Measurements from ENCODE around the gene HHIPL1.
"Not testable (repeated sequence)": the region's sequence is repeated elsewhere in the genome, so short reads cannot be mapped to it uniquely, and the experiment has no call there.

HHIPL1 gene

DNA sequence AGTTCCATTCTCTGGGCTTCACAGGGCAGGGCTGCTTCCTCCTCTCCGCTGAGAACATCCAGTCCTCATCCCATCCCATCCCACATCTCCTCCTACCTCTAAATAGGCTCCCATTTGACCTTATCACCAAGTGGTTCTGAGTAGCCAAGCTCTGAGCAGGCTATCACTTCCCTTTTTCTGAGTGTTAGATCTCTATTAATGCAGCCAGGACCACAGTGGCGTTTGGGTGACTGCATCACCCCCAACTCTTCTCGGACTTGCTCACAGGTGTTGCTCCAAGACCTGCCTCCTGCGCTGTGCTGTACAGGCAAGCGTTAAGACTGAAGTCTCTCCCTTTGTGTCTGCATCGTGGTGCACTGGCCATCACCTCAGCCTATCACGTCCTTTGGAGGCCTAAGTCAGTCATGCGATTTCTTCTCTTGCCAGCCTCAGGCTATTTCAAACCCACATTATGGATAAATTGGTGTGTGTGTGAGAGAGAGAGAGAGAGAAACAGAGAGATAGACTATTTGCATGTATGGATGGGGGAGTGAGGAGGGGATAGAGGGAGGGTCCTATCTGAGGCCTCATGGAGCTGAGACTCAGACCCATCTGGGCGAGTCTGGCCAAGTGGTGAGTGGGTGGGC, 12.4 kb upstream of the HHIPL1 start:
- DNase-seq (ENCODE audit: low spot score) = no peak
- TF ChIP-seq, protein P1, sequence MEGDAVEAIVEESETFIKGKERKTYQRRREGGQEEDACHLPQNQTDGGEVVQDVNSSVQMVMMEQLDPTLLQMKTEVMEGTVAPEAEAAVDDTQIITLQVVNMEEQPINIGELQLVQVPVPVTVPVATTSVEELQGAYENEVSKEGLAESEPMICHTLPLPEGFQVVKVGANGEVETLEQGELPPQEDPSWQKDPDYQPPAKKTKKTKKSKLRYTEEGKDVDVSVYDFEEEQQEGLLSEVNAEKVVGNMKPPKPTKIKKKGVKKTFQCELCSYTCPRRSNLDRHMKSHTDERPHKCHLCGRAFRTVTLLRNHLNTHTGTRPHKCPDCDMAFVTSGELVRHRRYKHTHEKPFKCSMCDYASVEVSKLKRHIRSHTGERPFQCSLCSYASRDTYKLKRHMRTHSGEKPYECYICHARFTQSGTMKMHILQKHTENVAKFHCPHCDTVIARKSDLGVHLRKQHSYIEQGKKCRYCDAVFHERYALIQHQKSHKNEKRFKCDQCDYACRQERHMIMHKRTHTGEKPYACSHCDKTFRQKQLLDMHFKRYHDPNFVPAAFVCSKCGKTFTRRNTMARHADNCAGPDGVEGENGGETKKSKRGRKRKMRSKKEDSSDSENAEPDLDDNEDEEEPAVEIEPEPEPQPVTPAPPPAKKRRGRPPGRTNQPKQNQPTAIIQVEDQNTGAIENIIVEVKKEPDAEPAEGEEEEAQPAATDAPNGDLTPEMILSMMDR (conservative IDR thresholded peaks at IDR 0.05; ENCODE audit: low read depth) = no peak
- H3K27ac ChIP-seq = no peak overlapping the region
- POLR2A ChIA-PET (ENCODE audit: low non-redundant PET) = no interaction called here
- CTCF ChIA-PET = no interaction called here

DNA sequence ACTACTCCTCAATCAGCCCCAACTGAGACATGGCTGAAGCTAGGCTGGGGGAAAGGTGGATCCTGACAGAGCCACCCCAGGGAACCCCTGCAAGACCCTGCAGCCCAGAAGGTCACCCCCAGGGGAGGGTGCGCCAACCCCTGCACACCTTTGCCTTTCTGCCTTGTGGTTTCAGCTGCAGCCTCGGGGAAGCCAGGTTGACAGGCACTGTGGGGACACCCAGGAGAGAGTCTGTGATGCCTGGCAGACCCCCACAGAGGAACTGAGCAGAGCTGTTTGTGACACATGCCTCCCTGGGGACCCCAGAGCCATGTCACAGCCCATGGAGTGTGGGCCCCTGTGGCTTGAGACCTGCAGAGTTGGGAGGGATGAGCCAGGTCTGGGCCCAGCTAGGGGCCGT, 11.8 kb upstream of the HHIPL1 start:
- H3K27ac ChIP-seq = no peak overlapping the region
- ChIA-PET CTCF (no interaction called here), POLR2A (ENCODE audit: low non-redundant PET) (no interaction called here)
- no peak for DNase-seq (ENCODE audit: low spot score)
- TF ChIP-seq, protein P1 (conservative IDR thresholded peaks at IDR 0.05; ENCODE audit: low read depth) = no peak

DNA sequence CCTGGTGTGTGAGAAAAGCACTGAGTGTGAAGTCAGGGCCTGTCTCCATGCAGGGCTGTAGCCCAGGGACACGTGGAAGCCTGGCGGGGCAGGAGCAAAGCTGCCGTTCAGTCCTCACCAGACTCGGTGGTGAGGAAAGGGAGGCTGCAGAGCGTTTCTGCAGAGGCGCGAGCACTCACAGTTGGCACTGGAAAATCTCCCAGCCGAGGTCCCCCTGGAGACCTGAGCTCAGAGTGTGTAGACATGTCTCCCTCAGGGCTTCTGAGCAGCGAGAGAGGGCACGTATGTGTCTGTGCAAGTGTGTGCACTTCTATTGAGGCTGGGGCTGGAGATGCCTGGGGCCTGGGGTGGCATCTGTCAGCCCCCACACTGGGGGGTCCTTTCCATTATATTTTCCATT, 11.0 kb upstream of the HHIPL1 start:
- TF ChIP-seq, protein P1 (conservative IDR thresholded peaks at IDR 0.05; ENCODE audit: low read depth) = no peak
- ChIA-PET CTCF (no interaction called here), POLR2A (ENCODE audit: low non-redundant PET) (no interaction called here)
- no peak for DNase-seq (ENCODE audit: low spot score)
- H3K27ac ChIP-seq = no peak overlapping the region

DNA sequence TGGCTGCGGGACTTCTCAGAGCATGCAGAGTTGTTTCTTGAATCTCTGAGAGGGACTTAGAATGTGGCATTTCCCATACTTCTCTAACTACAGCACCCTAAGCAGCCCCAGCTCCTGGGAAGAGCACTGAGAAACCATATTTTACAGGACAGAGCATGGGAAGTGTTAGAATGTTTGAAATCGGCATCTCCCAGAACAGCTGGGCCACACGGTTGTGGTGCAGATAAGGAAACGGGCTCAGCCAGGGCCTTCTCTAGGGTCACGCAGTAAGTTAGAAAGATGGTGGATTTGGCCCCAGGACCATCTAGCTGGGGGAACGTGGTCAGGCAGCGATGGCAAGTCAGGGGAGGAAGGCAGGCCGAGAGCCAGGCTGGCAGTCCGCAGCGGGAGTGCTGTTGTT, 10.5 kb upstream of the HHIPL1 start:
- no peak for DNase-seq (ENCODE audit: low spot score)
- no peak overlapping the region for H3K27ac ChIP-seq
- CTCF ChIA-PET = no interaction called here
- POLR2A ChIA-PET (ENCODE audit: low non-redundant PET) = no interaction called here
- TF ChIP-seq, protein P1 (conservative IDR thresholded peaks at IDR 0.05; ENCODE audit: low read depth) = no peak

DNA sequence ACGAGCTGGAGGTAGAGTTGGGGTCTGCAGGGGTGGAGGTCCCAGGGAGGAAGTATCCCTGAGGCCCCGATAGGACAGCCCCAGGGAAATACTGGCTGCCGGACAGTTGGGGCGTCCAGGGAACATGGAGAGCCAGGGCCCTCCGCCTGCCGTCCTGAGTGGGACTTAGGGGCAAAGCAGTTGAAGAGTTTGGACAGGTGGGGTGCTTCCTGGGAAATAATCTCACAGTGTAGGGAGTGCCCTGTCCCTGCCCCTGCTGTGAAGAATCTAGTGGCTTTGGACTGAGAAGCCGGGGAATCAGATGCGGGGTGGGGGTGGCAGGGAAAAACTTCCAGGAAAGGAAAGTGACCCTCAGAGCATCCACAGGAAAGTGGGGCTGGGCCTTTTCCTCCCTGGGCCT, 9.8 kb upstream of the HHIPL1 start:
- ChIA-PET CTCF (no interaction called here), POLR2A (ENCODE audit: low non-redundant PET) (no interaction called here)
- no peak overlapping the region for H3K27ac ChIP-seq
- DNase-seq (ENCODE audit: low spot score) = no peak
- TF ChIP-seq, protein P1 (conservative IDR thresholded peaks at IDR 0.05; ENCODE audit: low read depth) = no peak

DNA sequence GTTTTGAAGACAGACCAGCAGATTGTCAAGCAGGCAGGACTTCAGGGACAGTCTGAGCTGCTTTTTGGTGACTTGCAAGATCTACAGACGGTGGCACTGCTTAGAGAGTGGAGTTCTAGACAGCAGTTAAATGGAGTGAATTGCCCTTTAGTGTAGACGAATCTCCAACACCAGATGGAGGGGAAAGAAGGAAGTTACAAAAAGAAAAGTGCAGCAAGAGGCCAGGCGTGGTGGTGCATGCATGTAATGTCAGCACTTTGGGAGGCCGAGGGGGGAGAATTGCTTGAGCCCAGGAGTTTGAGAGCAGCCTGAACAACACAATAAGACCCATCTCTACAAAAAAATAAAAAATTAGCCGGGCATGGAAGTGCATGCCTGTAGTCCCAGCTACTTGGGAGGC, 8.4 kb upstream of the HHIPL1 start:
- TF ChIP-seq, protein P1 (conservative IDR thresholded peaks at IDR 0.05; ENCODE audit: low read depth) = no peak
- DNase-seq (ENCODE audit: low spot score) = no peak
- ChIA-PET CTCF (no interaction called here), POLR2A (ENCODE audit: low non-redundant PET) (no interaction called here)
- no peak overlapping the region for H3K27ac ChIP-seq

DNA sequence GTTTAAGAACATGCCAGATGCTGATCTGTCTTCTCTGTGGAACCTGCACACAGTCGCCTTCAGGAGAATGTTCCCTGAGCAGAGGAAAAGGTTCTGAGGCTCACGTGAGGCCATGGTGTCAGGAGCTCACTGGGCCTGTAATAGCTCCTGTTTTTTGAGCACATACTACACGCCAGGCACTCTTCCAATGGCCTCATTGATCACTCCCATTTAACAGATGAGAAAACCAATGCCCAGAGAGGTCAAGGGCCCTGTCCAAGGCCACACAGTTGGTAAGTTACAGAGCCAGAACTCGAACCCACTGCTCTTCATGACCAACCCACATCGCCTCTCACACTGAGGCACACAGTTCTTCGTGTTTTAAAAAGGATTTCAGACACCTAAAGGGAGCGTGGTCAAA, 7.3 kb upstream of the HHIPL1 start:
- CTCF ChIA-PET = no interaction called here
- no peak for DNase-seq (ENCODE audit: low spot score)
- TF ChIP-seq, protein P1 (conservative IDR thresholded peaks at IDR 0.05; ENCODE audit: low read depth) = no peak
- POLR2A ChIA-PET (ENCODE audit: low non-redundant PET) = no interaction called here
- no peak overlapping the region for H3K27ac ChIP-seq

DNA sequence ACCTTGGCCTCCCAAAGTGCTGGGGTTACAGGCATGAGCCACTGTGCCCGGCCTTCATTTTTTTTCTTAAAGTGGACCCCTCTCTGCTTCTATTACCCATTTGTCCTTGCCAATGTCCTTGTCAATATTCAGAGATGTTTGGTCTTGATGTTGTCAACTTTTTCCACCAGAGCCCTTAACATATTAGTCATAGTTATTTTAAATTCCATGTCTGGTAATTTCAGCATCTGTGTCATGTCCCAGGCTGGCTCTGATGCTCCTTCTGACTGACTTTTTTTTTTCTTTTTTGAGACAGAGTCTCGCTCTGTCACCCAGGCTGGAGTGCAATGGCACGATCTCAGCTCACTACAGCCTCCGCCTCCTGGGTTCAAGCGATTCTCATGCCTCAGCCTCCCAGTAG, 2.2 kb upstream of the HHIPL1 start:
- POLR2A ChIA-PET (ENCODE audit: low non-redundant PET); DNase-seq (ENCODE audit: low spot score); H3K27ac ChIP-seq; CTCF ChIA-PET: not testable (repeated sequence)
